Measurements from ENCODE around the gene EXOC4.

GRCh38 chr7:133704453-133704852, 451.6 kb downstream of the EXOC4 start:
- TF ChIP-seq CTCF (IDR thresholded peaks at IDR 0.05) (no peak), POLR2A (IDR thresholded peaks at IDR 0.05) (no peak), EP300 (IDR thresholded peaks at IDR 0.05) (no peak), POLR2AphosphoS5 (IDR thresholded peaks at IDR 0.05) (no peak)
